Breast epithelium (tissue), 3 donors: ENCODE results near the gene GPC3.

Source experiments
- POLR2A ChIP-seq: fragments of 450-650 bp; IDR thresholded peaks from one replicate; pipeline ENCODE4 v1.6.1; 2016; ENCODE audit warnings: antibody characterized with exemption, mild to moderate bottlenecking, moderate library complexity
- POLR2AphosphoS5 ChIP-seq, 3 donors: sonication (generic); formaldehyde crosslinking; IDR thresholded peaks; one replicate each; pipeline ENCODE4 v1.6.1; 2017; ENCODE audit warnings: antibody characterized with exemption in 3 of 3
- TF ChIP-seq, protein P1 (sequence below), 3 donors: fragments of 450-650 bp; IDR thresholded peaks; one replicate each; pipeline ENCODE4 v1.5.1; 2016 to 2017; ENCODE audit warnings: antibody characterized with exemption in 3 of 3, mild to moderate bottlenecking in 3 of 3, moderate library complexity in 3 of 3

GRCh38 chrX:133586443-133586842 is 399.0 kb downstream of the GPC3 start:
- TF ChIP-seq, protein P1, sequence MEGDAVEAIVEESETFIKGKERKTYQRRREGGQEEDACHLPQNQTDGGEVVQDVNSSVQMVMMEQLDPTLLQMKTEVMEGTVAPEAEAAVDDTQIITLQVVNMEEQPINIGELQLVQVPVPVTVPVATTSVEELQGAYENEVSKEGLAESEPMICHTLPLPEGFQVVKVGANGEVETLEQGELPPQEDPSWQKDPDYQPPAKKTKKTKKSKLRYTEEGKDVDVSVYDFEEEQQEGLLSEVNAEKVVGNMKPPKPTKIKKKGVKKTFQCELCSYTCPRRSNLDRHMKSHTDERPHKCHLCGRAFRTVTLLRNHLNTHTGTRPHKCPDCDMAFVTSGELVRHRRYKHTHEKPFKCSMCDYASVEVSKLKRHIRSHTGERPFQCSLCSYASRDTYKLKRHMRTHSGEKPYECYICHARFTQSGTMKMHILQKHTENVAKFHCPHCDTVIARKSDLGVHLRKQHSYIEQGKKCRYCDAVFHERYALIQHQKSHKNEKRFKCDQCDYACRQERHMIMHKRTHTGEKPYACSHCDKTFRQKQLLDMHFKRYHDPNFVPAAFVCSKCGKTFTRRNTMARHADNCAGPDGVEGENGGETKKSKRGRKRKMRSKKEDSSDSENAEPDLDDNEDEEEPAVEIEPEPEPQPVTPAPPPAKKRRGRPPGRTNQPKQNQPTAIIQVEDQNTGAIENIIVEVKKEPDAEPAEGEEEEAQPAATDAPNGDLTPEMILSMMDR (IDR thresholded peaks at IDR 0.05), result no peak
- no peak for TF ChIP-seq POLR2A
- no peak for TF ChIP-seq POLR2AphosphoS5 (IDR thresholded peaks at IDR 0.05)
